Epithelial cell of esophagus (primary cell): ENCODE results near the gene ARHGAP15.

Source experiments
- DNase-seq: peaks from one replicate; pipeline ENCODE4 v3.0.0; 2010; ENCODE audit warnings: low read depth
- H3K4me3 ChIP-seq: 2 replicates; pipeline ENCODE4 v1.5.1; 2011; ENCODE audit warnings: mild to moderate bottlenecking, low read length, control low read depth
- CTCF ChIP-seq: IDR thresholded peaks from 2 replicates; pipeline ENCODE4 v1.5.1; 2011; ENCODE audit warnings: low read depth, mild to moderate bottlenecking, low read length, control low read depth, inconsistent platforms; ENCODE audit not compliant: insufficient read depth; ENCODE audit errors: missing control alignments

Gene ARHGAP15

GRCh38 chr2:143132355-143132754, 3.1 kb downstream of the ARHGAP15 start:
- DNase-seq, result no peak
- H3K4me3 ChIP-seq, result no peak overlapping the region
- no peak for TF ChIP-seq CTCF

DNA sequence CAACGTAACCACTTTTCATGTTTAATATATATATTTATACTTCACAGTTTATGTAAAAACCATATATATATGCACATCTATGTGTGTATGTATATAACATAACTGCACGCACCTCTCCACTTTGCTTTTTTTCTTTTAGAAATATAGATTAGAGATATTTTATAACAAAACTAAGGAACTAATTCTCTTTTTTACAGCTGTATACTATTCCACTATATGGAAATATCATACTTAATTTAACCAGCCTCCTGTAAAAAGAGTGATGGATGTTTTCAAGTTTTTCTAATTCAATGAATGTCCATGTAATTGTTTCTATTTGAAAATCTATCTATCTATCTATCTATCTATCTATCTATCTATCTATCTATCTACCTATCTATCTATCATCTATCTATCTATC, 4.6 kb downstream of the ARHGAP15 start:
- no peak for TF ChIP-seq CTCF
- H3K4me3 ChIP-seq, result no peak overlapping the region
- no peak for DNase-seq

- no peak for TF ChIP-seq CTCF
- DNase-seq, result no peak
- no peak overlapping the region for H3K4me3 ChIP-seq
Observed at GRCh38 chr2:143138292-143138691, 9.1 kb downstream of the ARHGAP15 start.

DNA sequence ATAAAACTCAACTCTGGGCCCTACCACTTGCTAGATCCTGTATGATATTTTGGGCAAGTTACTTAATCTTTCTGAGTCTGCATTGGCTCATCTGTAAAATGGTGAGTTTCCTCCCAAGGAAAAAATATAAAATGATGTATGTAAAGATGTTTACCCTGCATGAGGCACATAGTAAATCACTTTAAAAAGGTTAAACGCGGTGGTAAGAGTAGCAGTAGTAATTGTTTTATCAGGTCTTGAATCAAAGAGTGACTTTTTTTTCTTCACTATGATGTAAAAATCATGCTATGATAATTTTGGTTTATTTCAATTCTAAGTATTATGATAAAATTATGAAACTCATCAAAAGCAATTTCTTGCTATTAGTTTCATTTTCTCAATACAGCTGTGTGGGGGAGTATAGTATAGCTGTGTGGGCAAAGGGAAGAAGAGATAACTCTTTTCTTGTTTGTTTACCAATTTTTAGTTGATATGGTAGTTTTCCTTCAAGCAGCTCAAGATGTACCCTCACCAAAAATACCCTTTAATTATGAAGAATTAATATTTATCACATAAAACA, 10.7 kb downstream of the ARHGAP15 start:
- no peak for TF ChIP-seq CTCF
- no peak for DNase-seq
- H3K4me3 ChIP-seq, result no peak overlapping the region

DNA sequence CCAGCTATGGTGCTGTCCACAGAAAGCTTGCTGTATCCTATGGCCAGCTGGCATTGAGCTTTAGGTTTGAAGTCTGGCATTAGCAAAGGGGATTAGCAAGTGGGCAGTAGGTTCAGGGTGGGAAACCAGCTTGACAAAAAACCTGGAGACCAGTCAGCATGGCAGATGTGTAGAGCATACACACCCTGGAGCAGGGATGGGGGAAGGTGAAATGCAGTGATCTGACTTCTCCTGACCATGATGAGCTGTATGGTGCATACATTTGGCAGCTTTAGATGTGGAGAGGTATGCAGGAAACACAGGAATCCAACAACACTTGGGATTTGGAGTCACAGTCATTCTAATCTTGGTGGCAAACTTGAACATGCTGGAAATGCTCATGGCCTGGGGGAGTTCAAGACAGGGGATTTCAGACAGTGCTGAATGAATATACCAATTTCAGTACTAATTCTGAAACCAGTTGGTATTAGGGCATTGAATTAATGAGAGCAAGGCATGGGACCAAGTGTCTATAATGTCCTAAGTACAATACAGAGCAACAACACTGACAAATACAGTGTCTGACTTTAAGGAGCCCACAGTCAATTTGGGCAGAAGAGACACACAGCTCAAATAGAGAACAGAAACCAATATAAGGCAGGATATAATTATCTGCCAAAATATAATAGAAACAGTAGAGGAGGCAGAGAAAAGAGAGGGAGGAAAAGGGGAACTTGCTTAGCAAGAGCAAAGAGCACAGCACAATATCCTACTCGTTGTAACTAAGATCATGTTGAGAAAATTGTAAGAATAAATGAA, 11.8 kb downstream of the ARHGAP15 start:
- TF ChIP-seq CTCF, result no peak
- no peak overlapping the region for H3K4me3 ChIP-seq
- DNase-seq, result no peak

- no peak for TF ChIP-seq CTCF
- DNase-seq, result no peak
- no peak overlapping the region for H3K4me3 ChIP-seq
Observed at GRCh38 chr2:143142598-143142997, 13.4 kb downstream of the ARHGAP15 start.

GRCh38 chr2:143144813-143145455, 15.7 kb downstream of the ARHGAP15 start:
- DNase-seq, result no peak
- H3K4me3 ChIP-seq, result no peak overlapping the region
- no peak for TF ChIP-seq CTCF
